ENCODE data around the gene CCL20. TPM values are rescaled to one million over a fixed set of nuclear protein-coding genes. Genes with fewer than 3 reads are reported as not detected.
A peak's percentile ranks its signal among the peaks of the same experiment; 100 is the strongest.

CCL20 gene
- total and polyA plus RNA-seq, 2 of the 13 experiments (the other 11 are each of a cell fraction or from before 2014, with no cell fraction given), result 223 to 903 TPM

DNA sequence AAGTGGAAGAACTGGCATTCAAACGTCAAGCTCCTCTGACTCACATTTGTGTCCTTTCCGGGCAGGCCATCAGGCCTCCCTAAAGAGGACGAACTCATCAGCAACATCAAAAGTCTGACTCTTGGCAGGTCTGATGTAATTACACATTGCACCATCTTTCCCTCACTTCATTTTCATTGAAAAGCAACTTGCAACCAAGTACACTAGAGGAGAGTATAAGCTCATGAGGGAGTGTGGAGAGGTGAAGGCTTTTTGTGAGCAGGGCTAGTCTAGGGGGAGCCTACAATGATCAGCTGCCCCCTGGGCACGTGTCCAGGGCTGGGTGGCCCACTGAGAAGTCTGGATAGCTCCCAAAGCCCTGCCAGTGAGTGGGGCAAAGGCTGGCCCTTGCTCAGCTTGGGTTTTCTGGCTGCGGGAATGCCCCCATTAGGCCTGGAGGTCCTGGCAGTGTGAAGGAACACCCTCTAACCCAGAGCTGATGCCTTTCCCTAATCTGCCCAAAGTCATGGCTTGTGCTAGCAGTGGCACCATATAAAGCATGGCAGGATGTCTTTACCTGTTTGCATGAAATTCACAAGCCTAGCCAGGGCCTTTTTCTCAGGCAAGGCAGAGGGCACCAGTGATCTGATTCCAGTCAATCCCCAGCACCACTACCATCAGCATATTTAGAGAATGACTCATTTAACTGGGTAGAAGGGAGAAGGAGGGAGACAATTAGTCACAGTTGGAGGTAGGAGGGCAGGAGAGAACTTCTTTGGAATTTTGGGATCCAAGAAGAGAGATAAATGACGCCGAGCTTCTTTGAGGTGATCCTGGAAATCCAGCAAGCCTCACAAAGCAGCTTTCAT, 49.3 kb downstream of the CCL20 start (continued):
- TF ChIP-seq, protein P1, sequence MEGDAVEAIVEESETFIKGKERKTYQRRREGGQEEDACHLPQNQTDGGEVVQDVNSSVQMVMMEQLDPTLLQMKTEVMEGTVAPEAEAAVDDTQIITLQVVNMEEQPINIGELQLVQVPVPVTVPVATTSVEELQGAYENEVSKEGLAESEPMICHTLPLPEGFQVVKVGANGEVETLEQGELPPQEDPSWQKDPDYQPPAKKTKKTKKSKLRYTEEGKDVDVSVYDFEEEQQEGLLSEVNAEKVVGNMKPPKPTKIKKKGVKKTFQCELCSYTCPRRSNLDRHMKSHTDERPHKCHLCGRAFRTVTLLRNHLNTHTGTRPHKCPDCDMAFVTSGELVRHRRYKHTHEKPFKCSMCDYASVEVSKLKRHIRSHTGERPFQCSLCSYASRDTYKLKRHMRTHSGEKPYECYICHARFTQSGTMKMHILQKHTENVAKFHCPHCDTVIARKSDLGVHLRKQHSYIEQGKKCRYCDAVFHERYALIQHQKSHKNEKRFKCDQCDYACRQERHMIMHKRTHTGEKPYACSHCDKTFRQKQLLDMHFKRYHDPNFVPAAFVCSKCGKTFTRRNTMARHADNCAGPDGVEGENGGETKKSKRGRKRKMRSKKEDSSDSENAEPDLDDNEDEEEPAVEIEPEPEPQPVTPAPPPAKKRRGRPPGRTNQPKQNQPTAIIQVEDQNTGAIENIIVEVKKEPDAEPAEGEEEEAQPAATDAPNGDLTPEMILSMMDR (CRISPR knock-in tag; IDR thresholded peaks at IDR 0.05), result peak; percentile 31; the same call in 1 of the 2 replicates
- TF ChIP-seq ZNF614 (CRISPR knock-in tag; IDR thresholded peaks at IDR 0.05; ENCODE audit: borderline replicate concordance) (no peak), KDM2A (CRISPR knock-in tag; IDR thresholded peaks at IDR 0.05; ENCODE audit: borderline replicate concordance, low read depth) (peak; percentile 25; the same call in 1 of the 2 replicates), ZSCAN29 (CRISPR knock-in tag; conservative IDR thresholded peaks at IDR 0.05) (no peak), NCOA1 (CRISPR knock-in tag; IDR thresholded peaks at IDR 0.05) (peak; percentile 47; the same call in 1 of the 2 replicates), ZNF24 (IDR thresholded peaks at IDR 0.05) (no peak), GPN1 (CRISPR knock-in tag; IDR thresholded peaks at IDR 0.05; ENCODE audit: borderline replicate concordance) (no peak), ZFP1 (CRISPR knock-in tag; IDR thresholded peaks at IDR 0.05) (no peak), ZNF296 (CRISPR knock-in tag; conservative IDR thresholded peaks at IDR 0.05) (no peak), FOXC1 (CRISPR knock-in tag; IDR thresholded peaks at IDR 0.05; ENCODE audit: borderline replicate concordance) (no peak), CEBPB (IDR thresholded peaks at IDR 0.05; ENCODE audit: borderline replicate concordance, low read depth, low read length) (peak; percentile 77; the same call in 1 of the 2 replicates), SNAI1 (CRISPR knock-in tag; IDR thresholded peaks at IDR 0.05; ENCODE audit: borderline replicate concordance) (no peak), ZNF768 (CRISPR knock-in tag; IDR thresholded peaks at IDR 0.05) (no peak), ZNF724P (CRISPR knock-in tag; IDR thresholded peaks at IDR 0.05; ENCODE audit: borderline replicate concordance) (no peak), SALL2 (CRISPR knock-in tag; IDR thresholded peaks at IDR 0.05) (no peak), ZNF878 (CRISPR knock-in tag; IDR thresholded peaks at IDR 0.05) (peak; percentile 26; the same call in 1 of the 2 replicates), MAFF (IDR thresholded peaks at IDR 0.05; ENCODE audit: low read depth, low read length) (peak; percentile 44; the same call in 1 of the 2 replicates), ARID2 (CRISPR knock-in tag; IDR thresholded peaks at IDR 0.05; ENCODE audit: borderline replicate concordance) (no peak), CEBPG (CRISPR knock-in tag; IDR thresholded peaks at IDR 0.05) (peak; percentile 44; the same call in 1 of the 2 replicates), ETV5 (CRISPR knock-in tag; IDR thresholded peaks at IDR 0.05; ENCODE audit: borderline replicate concordance) (0 out of 2 replicates have a peak, but pooled peaks have one; percentile 14), ZFYVE20 (CRISPR knock-in tag; IDR thresholded peaks at IDR 0.05; ENCODE audit: borderline replicate concordance, low read depth) (no peak), ZNF343 (CRISPR knock-in tag; IDR thresholded peaks at IDR 0.05) (0 out of 2 replicates have a peak, but pooled peaks have one; percentile 55)
- TF ChIP-seq, protein P2, sequence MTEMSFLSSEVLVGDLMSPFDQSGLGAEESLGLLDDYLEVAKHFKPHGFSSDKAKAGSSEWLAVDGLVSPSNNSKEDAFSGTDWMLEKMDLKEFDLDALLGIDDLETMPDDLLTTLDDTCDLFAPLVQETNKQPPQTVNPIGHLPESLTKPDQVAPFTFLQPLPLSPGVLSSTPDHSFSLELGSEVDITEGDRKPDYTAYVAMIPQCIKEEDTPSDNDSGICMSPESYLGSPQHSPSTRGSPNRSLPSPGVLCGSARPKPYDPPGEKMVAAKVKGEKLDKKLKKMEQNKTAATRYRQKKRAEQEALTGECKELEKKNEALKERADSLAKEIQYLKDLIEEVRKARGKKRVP (CRISPR knock-in tag; IDR thresholded peaks at IDR 0.05), result peak in 1 of 2 experiments; percentile 89; a peak in 2 of 4 replicates
- TF ChIP-seq, protein P3, sequence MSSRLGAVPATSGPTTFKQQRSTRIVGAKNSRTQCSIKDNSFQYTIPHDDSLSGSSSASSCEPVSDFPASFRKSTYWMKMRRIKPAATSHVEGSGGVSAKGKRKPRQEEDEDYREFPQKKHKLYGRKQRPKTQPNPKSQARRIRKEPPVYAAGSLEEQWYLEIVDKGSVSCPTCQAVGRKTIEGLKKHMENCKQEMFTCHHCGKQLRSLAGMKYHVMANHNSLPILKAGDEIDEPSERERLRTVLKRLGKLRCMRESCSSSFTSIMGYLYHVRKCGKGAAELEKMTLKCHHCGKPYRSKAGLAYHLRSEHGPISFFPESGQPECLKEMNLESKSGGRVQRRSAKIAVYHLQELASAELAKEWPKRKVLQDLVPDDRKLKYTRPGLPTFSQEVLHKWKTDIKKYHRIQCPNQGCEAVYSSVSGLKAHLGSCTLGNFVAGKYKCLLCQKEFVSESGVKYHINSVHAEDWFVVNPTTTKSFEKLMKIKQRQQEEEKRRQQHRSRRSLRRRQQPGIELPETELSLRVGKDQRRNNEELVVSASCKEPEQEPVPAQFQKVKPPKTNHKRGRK (CRISPR knock-in tag; IDR thresholded peaks at IDR 0.05), result no peak
